HCT116 (cell line): ENCODE results near the gene COL5A1. TPM values are rescaled to one million over a fixed set of nuclear protein-coding genes. Genes with fewer than 3 reads are reported as not detected.

Source experiments
- ATAC-seq: fragments of 200-7000 bp; cut with Tn5 transposase; 2 replicates; pipeline ENCODE4 v1.9.1; 2020; ENCODE audit warnings: mild to moderate bottlenecking, moderate library complexity
- BruUV-seq: library from RNA; stranded (reverse); fragments of 400-500 nt; replicated peaks from 2 replicates; lab custom pipeline; 2021; lab: Mats Ljungman, UMichigan
- CTCF ChIA-PET: fragments of 300-600 bp; sonication (Branson Sonifier 250); formaldehyde crosslinking; loops from one replicate; lab custom pipeline; 2021; ENCODE audit warnings: antibody characterized with exemption; lab: Charles Lee
- POLR2A ChIA-PET: fragments of 300-600, 350-600 bp; sonication (Branson Sonifier 250); formaldehyde crosslinking; loops from one replicate; lab custom pipeline; 2021; ENCODE audit warnings: antibody characterized with exemption; lab: Charles Lee
- RAD21 ChIA-PET, 2 experiments: fragments of 300-600 bp; sonication (Branson Sonifier 250); formaldehyde crosslinking; loops; one replicate each; lab custom pipeline; 2023; ENCODE audit warnings: low total read pairs in 2 of 2; ENCODE audit not compliant: uncharacterized antibody in 2 of 2, unreplicated experiment in 2 of 2, low non-redundant PET in 1 of 2; lab: Charles Lee
- DNase-seq: peaks from one replicate; pipeline ENCODE4 v3.0.0-alpha.2; 2010; ENCODE audit warnings: low read depth, low spot score
- H2AFZ ChIP-seq: fragments of 200-600 bp; shearing (Covaris generic), sonication (generic); 2 replicates; pipeline ENCODE4 v1.6.1; 2017; ENCODE audit warnings: low read depth, mixed run types, mixed read lengths, antibody characterized with exemption, low read length; ENCODE audit not compliant: poor library complexity, severe bottlenecking
- H3K27ac ChIP-seq: 2 replicates; pipeline ENCODE4 v1.5.1; 2012; ENCODE audit warnings: low read depth, low read length
- H3K27me3 ChIP-seq: fragments of 200-600 bp; sonication (generic); 2 replicates; pipeline ENCODE4 v1.6.1; 2016; ENCODE audit warnings: mixed run types, low read length, mixed read lengths; ENCODE audit not compliant: insufficient read depth
- H3K36me3 ChIP-seq, 2 experiments: fragments of 200-500 bp in 1 of 2; fragments of 200-600 bp in 1 of 2; sonication (Bioruptor generic) in 1 of 2; sonication (generic) in 1 of 2; 2 replicates each; pipeline versions ENCODE4 v1.5.1 to v1.6.1; 2014 to 2016; ENCODE audit warnings: low read length in 2 of 2, inconsistent platforms in 1 of 2, mixed read lengths in 1 of 2, mixed run types in 1 of 2; ENCODE audit not compliant: insufficient read depth in 2 of 2, control insufficient read depth in 1 of 2
- H3K4me1 ChIP-seq, 2 experiments: fragments of 200-600 bp in 1 of 2; sonication (generic) in 1 of 2; 2 replicates each; pipeline versions ENCODE4 v1.5.1 to v1.6.1; 2012 to 2017; ENCODE audit warnings: low read length in 2 of 2, inconsistent platforms in 1 of 2, mild to moderate bottlenecking in 1 of 2, mixed read lengths in 1 of 2, mixed run types in 1 of 2, moderate library complexity in 1 of 2; ENCODE audit not compliant: insufficient read depth in 2 of 2, control insufficient read depth in 1 of 2
- H3K4me2 ChIP-seq: fragments of 200-600 bp; sonication (generic); 2 replicates; pipeline ENCODE4 v1.6.1; 2017; ENCODE audit warnings: mixed run types, low read length, mixed read lengths
- H3K4me3 ChIP-seq, 2 experiments: fragments of 200-600 bp in 1 of 2; sonication (generic) in 1 of 2; replicated peaks in 1 of 2; 2 replicates each; pipeline ENCODE4 v1.5.1; 2011 to 2016; ENCODE audit warnings: low read length in 2 of 2, control low read depth in 1 of 2, low read depth in 1 of 2, mild to moderate bottlenecking in 1 of 2, mixed read lengths in 1 of 2, mixed run types in 1 of 2
- H3K79me2 ChIP-seq: fragments of 200-600 bp; sonication (generic); 2 replicates; pipeline ENCODE4 v1.6.1; 2017; ENCODE audit warnings: mild to moderate bottlenecking, mixed run types, low read length, moderate library complexity, mixed read lengths; ENCODE audit not compliant: insufficient read depth
- H3K9ac ChIP-seq: fragments of 200-600 bp; sonication (generic); 2 replicates; pipeline ENCODE4 v1.6.1; 2016; ENCODE audit warnings: low read length, mixed read lengths
- H3K9me2 ChIP-seq: fragments of 200-600 bp; sonication (generic), shearing (Covaris generic); 2 replicates; pipeline ENCODE4 v1.6.1; 2017; ENCODE audit warnings: mixed run types, mild to moderate bottlenecking, moderate library complexity; ENCODE audit not compliant: insufficient read depth
- H3K9me3 ChIP-seq, 2 experiments: fragments of 200-500 bp in 1 of 2; fragments of 200-600 bp in 1 of 2; sonication (Bioruptor generic) in 1 of 2; sonication (generic) in 1 of 2; 2 replicates each; pipeline ENCODE4 v1.6.1; 2014 to 2017; ENCODE audit warnings: low read length in 2 of 2, mixed read lengths in 2 of 2, inconsistent platforms in 1 of 2, low read depth in 1 of 2, mild to moderate bottlenecking in 1 of 2, mixed run types in 1 of 2, moderate library complexity in 1 of 2; ENCODE audit not compliant: control insufficient read depth in 1 of 2, insufficient read depth in 1 of 2
- H4K20me1 ChIP-seq: fragments of 200-600 bp; sonication (generic), shearing (Covaris generic); 2 replicates; pipeline ENCODE4 v1.6.1; 2017; ENCODE audit warnings: mixed run types, mild to moderate bottlenecking, moderate library complexity; ENCODE audit not compliant: insufficient read depth
- CBX3 ChIP-seq: IDR thresholded peaks from 2 replicates; pipeline ENCODE4 v1.6.1; 2012; ENCODE audit warnings: low read depth
- EGR1 ChIP-seq: IDR thresholded peaks from 2 replicates; pipeline ENCODE4 v1.6.1; 2012; ENCODE audit warnings: low read depth
- EZH2 ChIP-seq: fragments of 200-600 bp; sonication (generic); IDR thresholded peaks from 2 replicates; pipeline ENCODE4 v1.6.1; 2017; ENCODE audit warnings: antibody characterized with exemption, mixed run types
- JUND ChIP-seq: IDR thresholded peaks from 2 replicates; pipeline ENCODE4 v1.6.1; 2012
- MAX ChIP-seq: IDR thresholded peaks from 2 replicates; pipeline ENCODE4 v1.6.1; 2012
- POLR2AphosphoS5 ChIP-seq: IDR thresholded peaks from 2 replicates; pipeline ENCODE4 v1.6.1; 2011; ENCODE audit warnings: mild to moderate bottlenecking, low read depth, low read length, moderate library complexity
- RAD21 ChIP-seq: IDR thresholded peaks from 2 replicates; pipeline ENCODE4 v1.6.1; 2012; ENCODE audit warnings: low read depth, mild to moderate bottlenecking
- REST ChIP-seq: IDR thresholded peaks from 2 replicates; pipeline ENCODE4 v1.6.1; 2012; ENCODE audit warnings: low read depth
- SIN3A ChIP-seq: IDR thresholded peaks from 2 replicates; pipeline ENCODE4 v1.6.1; 2012; ENCODE audit warnings: low read depth
- SP1 ChIP-seq: IDR thresholded peaks from 2 replicates; pipeline ENCODE4 v1.6.1; 2012; ENCODE audit warnings: low read depth
- SRF ChIP-seq: IDR thresholded peaks from 2 replicates; pipeline ENCODE4 v1.6.1; 2012; ENCODE audit warnings: low read depth
- TCF7L2 ChIP-seq: IDR thresholded peaks from 2 replicates; pipeline ENCODE4 v1.7.0; 2011; ENCODE audit warnings: borderline replicate concordance, inconsistent platforms; ENCODE audit not compliant: insufficient read depth, insufficient read length; ENCODE audit errors: extremely low read depth
- YY1 ChIP-seq: IDR thresholded peaks from 2 replicates; pipeline ENCODE4 v1.6.1; 2011; ENCODE audit warnings: low read length, low read depth, moderate library complexity, mild to moderate bottlenecking; ENCODE audit not compliant: insufficient replicate concordance; ENCODE audit errors: extremely low read depth
- ZFX ChIP-seq: fragments of 450-650 bp; IDR thresholded peaks from 2 replicates; pipeline ENCODE4 v1.6.1; 2017
- ZNF274 ChIP-seq: fragments of 200-500 bp; sonication (Bioruptor generic); IDR thresholded peaks from 2 replicates; pipeline ENCODE4 v1.6.1; 2014; ENCODE audit warnings: mild to moderate bottlenecking, low read depth, low read length, inconsistent platforms
- intact Hi-C: fragments of 100-400 bp; cut with micrococcal nuclease; formaldehyde crosslinking; loops from 2 replicates; pipeline ENCODE4 v1.10.0; 2022
- total RNA-seq: library from RNA; stranded (reverse); gene quantifications from one replicate; pipeline ENCODE4 v1.2.1, GENCODE V29; 2021; ENCODE audit not compliant: unreplicated experiment

The COL5A1 gene
- total RNA-seq, 1 experiment from 2014 or later: 0.30 TPM

- POLR2A ChIA-PET: no interaction called here
- Histone ChIP-seq H3K79me2 (no peaks in the 10 kb centered on the region), H3K36me3 (no peaks in the 10 kb centered on the region), H3K9ac (no peak overlapping the region), H3K9me2 (no peaks in the 10 kb centered on the region), H3K27ac (no peak overlapping the region), H3K4me3 (no peak overlapping the region), H3K4me2 (no peak overlapping the region), H3K27me3 (no peaks in the 10 kb centered on the region), H4K20me1 (no peaks in the 10 kb centered on the region), H3K4me1 (no peaks in the 10 kb centered on the region), H2AFZ (no peak overlapping the region), H3K9me3 (no peaks in the 10 kb centered on the region)
- TF ChIP-seq CBX3 (no peak), MAX (no peak), SRF (no peak), YY1 (no peak), REST (no peak), ZNF274 (no peak), TCF7L2 (no peak), SP1 (no peak), SIN3A (no peak), JUND (no peak), POLR2AphosphoS5 (no peak), RAD21 (no peak), EGR1 (no peak), EZH2 (no peak), ZFX (no peak)
- DNase-seq: no peak
- no TSS peak for BruUV-seq
- intact Hi-C loops: no loop called here
- ATAC-seq: no peak
- RAD21 ChIA-PET: no interaction called here
- CTCF ChIA-PET: no interaction called here
These were observed 10.7 kb upstream of the COL5A1 start for GRCh38 chr9:134630861-134631260.
